GM12891 (cell line): Measurements from ENCODE around the gene PAX8. TPM values are rescaled to one million over a fixed set of nuclear protein-coding genes. Genes with fewer than 3 reads are reported as not detected.
"Not testable (repeated sequence)": the region's sequence is repeated elsewhere in the genome, so short reads cannot be mapped to it uniquely, and the experiment has no call there.

Source experiments
- DNase-seq: peaks from one replicate; pipeline ENCODE4 v3.0.0; 2011; ENCODE audit warnings: low spot score; ENCODE audit not compliant: insufficient read length
- FAIRE-seq: peaks from 2 replicates; lab custom pipeline; 2011; peaks lifted over from hg19 to GRCh38; lab: Jason Lieb, UNC
- PAX5 ChIP-seq: IDR thresholded peaks from 2 replicates; pipeline ENCODE4 v1.6.1; 2011; ENCODE audit warnings: low read length, moderate library complexity, mild to moderate bottlenecking; ENCODE audit not compliant: insufficient read depth, severe bottlenecking
- POLR2A ChIP-seq: IDR thresholded peaks from 2 replicates; pipeline ENCODE4 v1.6.1; 2011; ENCODE audit warnings: low read depth, low read length, control low read depth
- POLR2AphosphoS5 ChIP-seq: IDR thresholded peaks from 2 replicates; pipeline ENCODE4 v1.6.1; 2011; ENCODE audit warnings: low read depth, low read length, control low read depth
- POU2F2 ChIP-seq: IDR thresholded peaks from 2 replicates; pipeline ENCODE4 v1.6.1; 2011; ENCODE audit warnings: low read depth, mild to moderate bottlenecking, control low read depth, low read length, moderate library complexity
- SPI1 ChIP-seq: IDR thresholded peaks from 2 replicates; pipeline ENCODE4 v1.6.1; 2011; ENCODE audit warnings: low read depth, low read length, control low read depth
- TAF1 ChIP-seq: IDR thresholded peaks from 2 replicates; pipeline ENCODE4 v1.6.1; 2011; ENCODE audit warnings: low read depth, low read length, control low read depth
- polyA plus RNA-seq: library from polyadenylated mRNA; unstranded; fragments of >200 nt; gene quantifications from one replicate; pipeline ENCODE4 v1.2.1, GENCODE V29; 2012; ENCODE audit warnings: low read depth, missing spikeins, inconsistent platforms; ENCODE audit not compliant: missing spikeins

The PAX8 gene
- not detected for polyA plus RNA-seq

- no peak for FAIRE-seq
- TF ChIP-seq POU2F2 (no peak), TAF1 (no peak), POLR2AphosphoS5 (no peak), SPI1 (no peak), POLR2A (no peak), PAX5 (no peak)
- DNase-seq = no peak
Observed at GRCh38 chr2:113278742-113279139, at the start of gene PAX8. Gene PAX8, minus strand, starts transcription at chr2:113278921. Its CDS starts 527 bp downstream, at chr2:113278394.

- no peak for TF ChIP-seq POLR2AphosphoS5
- FAIRE-seq = no peak
- DNase-seq = no peak
Observed at GRCh38 chr2:113328043-113328442, 49.3 kb upstream of the PAX8 start.

GRCh38 chr2:113325161-113325731 is 46.5 kb upstream of the PAX8 start:
- FAIRE-seq = not testable (repeated sequence)

GRCh38 chr2:113324684-113325160 is 46.0 kb upstream of the PAX8 start:
- no peak for FAIRE-seq
- peak; percentile 62 for DNase-seq
- TF ChIP-seq POU2F2 = no peak
- TF ChIP-seq POLR2A = no peak
- TF ChIP-seq PAX5 = no peak
- TF ChIP-seq POLR2AphosphoS5 = no peak
- TF ChIP-seq TAF1 = no peak
- TF ChIP-seq SPI1 = no peak

More at GRCh38 chr2:113325161-113325731, 46.5 kb upstream of the PAX8 start:
- peak; percentile 13 for DNase-seq

DNA sequence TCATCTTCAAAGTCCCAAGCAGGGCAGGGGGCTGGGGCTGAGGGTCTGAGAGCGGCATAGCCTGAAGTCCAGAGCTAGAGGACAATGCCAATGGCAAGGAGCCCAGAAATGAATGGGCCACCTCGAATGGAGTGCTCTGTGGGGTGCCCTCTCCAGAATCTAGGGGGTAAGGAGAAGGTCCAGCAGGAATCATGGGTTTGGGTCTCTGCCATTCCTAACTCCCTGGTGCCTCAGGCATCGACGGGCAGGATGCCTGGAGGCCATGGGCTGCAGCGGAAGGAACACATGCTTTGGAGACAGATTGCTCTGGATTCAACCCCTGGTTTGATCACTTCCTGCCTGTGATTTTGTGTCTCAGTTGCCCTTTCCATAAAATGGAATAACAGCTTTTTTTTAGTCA is 44.4 kb upstream of the PAX8 start:
- not testable (repeated sequence) for FAIRE-seq, DNase-seq

DNA sequence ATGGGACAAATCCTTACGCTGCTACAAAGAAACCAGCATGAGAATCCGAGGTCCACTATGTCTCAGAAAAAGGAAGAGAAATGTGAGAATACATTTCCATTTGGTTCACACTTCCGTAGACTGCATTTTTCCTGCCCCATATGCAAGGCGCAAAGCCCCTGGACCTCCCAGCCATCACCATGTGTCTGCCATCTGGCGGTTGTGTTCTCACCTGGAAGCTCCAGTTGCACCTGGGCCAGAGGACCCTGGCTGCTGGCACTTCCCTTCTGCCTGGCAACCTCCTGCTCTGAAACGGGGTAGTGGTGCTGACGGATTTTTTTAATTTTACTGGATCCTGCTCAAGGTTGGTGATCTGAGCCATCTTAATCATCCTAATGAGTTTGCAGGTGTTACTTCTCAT is 41.4 kb upstream of the PAX8 start:
- DNase-seq, FAIRE-seq: not testable (repeated sequence)

- FAIRE-seq, DNase-seq: not testable (repeated sequence)
Observed at GRCh38 chr2:113318941-113319340, 40.2 kb upstream of the PAX8 start.

- no peak for FAIRE-seq
- TF ChIP-seq PAX5 = no peak
- no peak for TF ChIP-seq POU2F2
- no peak for TF ChIP-seq TAF1
- no peak for TF ChIP-seq SPI1
- no peak for TF ChIP-seq POLR2A
- TF ChIP-seq POLR2AphosphoS5 = no peak
- no peak for DNase-seq
Observed at GRCh38 chr2:113316085-113316484, 37.4 kb upstream of the PAX8 start.

GRCh38 chr2:113314663-113315062 is 35.9 kb upstream of the PAX8 start:
- FAIRE-seq, DNase-seq: not testable (repeated sequence)

DNA sequence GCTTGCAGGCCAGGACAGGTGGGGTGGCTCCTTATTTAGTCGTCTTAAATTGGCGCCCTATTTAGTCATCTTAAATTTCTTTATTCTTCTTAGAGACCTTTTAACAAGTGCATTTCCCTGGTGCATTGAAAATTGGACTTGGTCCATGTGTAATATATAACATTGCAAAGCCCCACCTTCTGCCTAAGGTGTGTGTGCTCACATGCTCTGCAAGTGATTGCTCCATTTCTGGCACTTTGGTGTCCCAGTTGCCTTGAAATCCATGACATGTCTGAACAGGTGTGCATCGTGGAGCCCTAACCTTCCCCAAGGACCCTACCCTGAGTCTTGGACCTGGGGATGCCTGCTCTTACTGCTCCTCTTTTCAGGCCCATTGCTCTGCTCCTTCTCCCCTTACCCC is 35.5 kb upstream of the PAX8 start:
- not testable (repeated sequence) for FAIRE-seq, DNase-seq

GRCh38 chr2:113311781-113312180 is 33.1 kb upstream of the PAX8 start:
- FAIRE-seq, DNase-seq: not testable (repeated sequence)

DNA sequence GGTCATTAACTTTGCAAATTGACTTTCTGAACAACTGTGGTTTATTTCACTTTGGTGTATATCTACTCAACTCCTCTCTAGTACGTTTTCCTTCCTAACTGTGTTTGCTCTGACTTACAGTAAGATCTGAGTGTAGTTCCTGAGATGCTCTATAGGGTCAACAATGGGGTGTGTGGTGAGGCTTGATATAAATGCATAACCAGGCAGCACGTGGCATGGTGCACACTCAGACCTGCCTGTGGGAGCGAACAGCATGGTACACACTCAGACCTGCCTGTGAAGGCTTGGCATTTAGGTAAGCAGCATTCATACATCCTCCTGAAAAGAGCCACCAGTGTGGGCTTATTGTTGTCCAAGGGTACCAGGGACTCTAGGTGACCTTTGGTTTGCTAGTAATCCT is 32.5 kb upstream of the PAX8 start:
- not testable (repeated sequence) for FAIRE-seq, DNase-seq

- FAIRE-seq (no peak), DNase-seq (no peak)
- TF ChIP-seq TAF1 (no peak), POU2F2 (no peak), PAX5 (no peak), SPI1 (no peak), POLR2AphosphoS5 (no peak), POLR2A (no peak)
Observed at GRCh38 chr2:113309655-113310387, 31.1 kb upstream of the PAX8 start.

GRCh38 chr2:113308784-113309183 is 30.1 kb upstream of the PAX8 start:
- FAIRE-seq, DNase-seq: not testable (repeated sequence)

GRCh38 chr2:113306207-113306606 is 27.5 kb upstream of the PAX8 start:
- not testable (repeated sequence) for DNase-seq, FAIRE-seq

DNA sequence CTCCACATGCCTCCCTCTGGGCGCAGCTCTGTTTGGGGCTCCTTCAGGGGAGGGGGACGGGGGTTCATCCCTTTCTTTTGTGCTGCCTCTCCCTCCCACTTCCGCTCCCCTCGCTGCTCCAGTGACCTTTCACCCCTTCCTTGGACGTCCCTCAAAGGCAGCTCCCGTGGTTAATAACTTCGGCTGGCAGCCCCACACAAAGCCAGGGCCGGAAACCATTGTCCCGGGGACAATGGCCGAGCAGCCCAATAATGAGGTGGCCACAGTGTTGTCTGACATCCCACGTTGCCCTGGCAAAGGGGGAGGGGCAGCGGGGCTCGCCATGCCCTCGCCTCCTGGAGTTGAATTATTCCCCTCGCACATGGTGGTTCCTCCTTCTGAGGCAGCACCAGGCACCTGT is 27.0 kb upstream of the PAX8 start:
- not testable (repeated sequence) for FAIRE-seq

More for the DNA sequence above, 27.0 kb upstream of the PAX8 start:
- DNase-seq = not testable (repeated sequence)
